SK-N-SH treated with all-trans-retinoic acid at 6 μM for 48 hours (cell line): ENCODE measurements around the gene JCAD.

Experiments
- ESRRG ChIP-seq: fragments of 250-450 bp; sonication (Bioruptor Pico); IDR thresholded peaks from 2 replicates; pipeline ENCODE4 v1.6.1; 2021; ENCODE audit warnings: mild to moderate bottlenecking
- ISL1 ChIP-seq: fragments of 250-450 bp; sonication (Bioruptor Pico); IDR thresholded peaks from 2 replicates; pipeline ENCODE4 v2.1.2; 2022; ENCODE audit warnings: mild to moderate bottlenecking, moderate library complexity
- OSR1 ChIP-seq: fragments of 250-450 bp; sonication (Bioruptor Pico); IDR thresholded peaks from 2 replicates; pipeline ENCODE4 v1.8.0; 2022; ENCODE audit warnings: moderate library complexity, mild to moderate bottlenecking, inconsistent platforms
- POU6F1 ChIP-seq: fragments of 250-450 bp; sonication (Bioruptor Pico); IDR thresholded peaks from 2 replicates; pipeline ENCODE4 v1.8.0; 2021; ENCODE audit warnings: low read depth, mild to moderate bottlenecking, moderate library complexity, borderline replicate concordance
- PPARA ChIP-seq: fragments of 250-450 bp; sonication (Bioruptor Pico); IDR thresholded peaks from 2 replicates; pipeline ENCODE4 v1.5.0; 2020; ENCODE audit warnings: mild to moderate bottlenecking, borderline replicate concordance
- RARB ChIP-seq: fragments of 250-450 bp; sonication (Bioruptor Pico); IDR thresholded peaks from 2 replicates; pipeline ENCODE4 v1.8.0; 2021; ENCODE audit warnings: mild to moderate bottlenecking, moderate library complexity
- SNAI2 ChIP-seq: fragments of 250-450 bp; sonication (Bioruptor Pico); IDR thresholded peaks from 2 replicates; pipeline ENCODE4 v1.5.0; 2020; ENCODE audit warnings: mild to moderate bottlenecking, moderate library complexity
- TCF4 ChIP-seq: fragments of 250-450 bp; sonication (Bioruptor Pico); IDR thresholded peaks from 2 replicates; pipeline ENCODE4 v1.8.0; 2021; ENCODE audit warnings: mild to moderate bottlenecking, moderate library complexity, borderline replicate concordance
- TOX ChIP-seq: fragments of 250-450 bp; sonication (Bioruptor Pico); IDR thresholded peaks from 2 replicates; pipeline ENCODE4 v1.8.0; 2021; ENCODE audit warnings: mild to moderate bottlenecking, moderate library complexity, borderline replicate concordance
- ZC3H10 ChIP-seq: fragments of 250-450 bp; sonication (Bioruptor Pico); IDR thresholded peaks from 2 replicates; pipeline ENCODE4 v1.5.1; 2021; ENCODE audit warnings: mild to moderate bottlenecking, moderate library complexity
- ZFP3 ChIP-seq: fragments of 250-450 bp; sonication (Bioruptor Pico); IDR thresholded peaks from 2 replicates; pipeline ENCODE4 v1.5.0; 2020; ENCODE audit warnings: mild to moderate bottlenecking, moderate library complexity
- ZFP30 ChIP-seq: fragments of 450-650 bp; formaldehyde crosslinking; IDR thresholded peaks from 2 replicates; pipeline ENCODE4 v1.5.0; 2022; ENCODE audit warnings: mild to moderate bottlenecking, moderate library complexity
- TF ChIP-seq, protein P1 (sequence below): fragments of 250-450 bp; sonication (Bioruptor Pico); IDR thresholded peaks from 2 replicates; pipeline ENCODE4 v1.8.0; 2020; ENCODE audit warnings: mild to moderate bottlenecking, moderate library complexity, borderline replicate concordance

- TF ChIP-seq ZC3H10 (CRISPR knock-in tag) (no peak), TOX (CRISPR knock-in tag) (no peak), ISL1 (CRISPR knock-in tag) (no peak), TCF4 (no peak), ESRRG (CRISPR knock-in tag) (no peak), RARB (no peak), PPARA (CRISPR knock-in tag) (no peak), ZFP3 (CRISPR knock-in tag) (no peak), ZFP30 (CRISPR knock-in tag) (no peak), OSR1 (CRISPR knock-in tag) (no peak), POU6F1 (CRISPR knock-in tag) (no peak), SNAI2 (CRISPR knock-in tag) (no peak)
- TF ChIP-seq, protein P1, sequence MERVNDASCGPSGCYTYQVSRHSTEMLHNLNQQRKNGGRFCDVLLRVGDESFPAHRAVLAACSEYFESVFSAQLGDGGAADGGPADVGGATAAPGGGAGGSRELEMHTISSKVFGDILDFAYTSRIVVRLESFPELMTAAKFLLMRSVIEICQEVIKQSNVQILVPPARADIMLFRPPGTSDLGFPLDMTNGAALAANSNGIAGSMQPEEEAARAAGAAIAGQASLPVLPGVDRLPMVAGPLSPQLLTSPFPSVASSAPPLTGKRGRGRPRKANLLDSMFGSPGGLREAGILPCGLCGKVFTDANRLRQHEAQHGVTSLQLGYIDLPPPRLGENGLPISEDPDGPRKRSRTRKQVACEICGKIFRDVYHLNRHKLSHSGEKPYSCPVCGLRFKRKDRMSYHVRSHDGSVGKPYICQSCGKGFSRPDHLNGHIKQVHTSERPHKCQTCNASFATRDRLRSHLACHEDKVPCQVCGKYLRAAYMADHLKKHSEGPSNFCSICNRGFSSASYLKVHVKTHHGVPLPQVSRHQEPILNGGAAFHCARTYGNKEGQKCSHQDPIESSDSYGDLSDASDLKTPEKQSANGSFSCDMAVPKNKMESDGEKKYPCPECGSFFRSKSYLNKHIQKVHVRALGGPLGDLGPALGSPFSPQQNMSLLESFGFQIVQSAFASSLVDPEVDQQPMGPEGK: no peak
Measured at GRCh38 chr10:29998142-29998808, 61.1 kb downstream of the JCAD start.
